Trophoblast cell (in vitro differentiated cells and primary cell): ENCODE measurements around the gene MOCS3.

Experiments
- DNase-seq, 2 donors: peaks; one replicate each; pipeline ENCODE4 v3.0.0-alpha.2; 2016
- H2AFZ ChIP-seq: 2 replicates; pipeline ENCODE4 v1.6.1; 2013; ENCODE audit warnings: low read length, moderate library complexity, mild to moderate bottlenecking; ENCODE audit not compliant: insufficient read depth, poor library complexity
- H2AK5ac ChIP-seq: 2 replicates; pipeline ENCODE4 v1.6.1; 2013; ENCODE audit warnings: mild to moderate bottlenecking, low read length
- H2BK120ac ChIP-seq: 2 replicates; pipeline ENCODE4 v1.6.1; 2013; ENCODE audit warnings: low read length, mild to moderate bottlenecking, moderate library complexity; ENCODE audit not compliant: insufficient read depth, poor library complexity
- H2BK12ac ChIP-seq: 2 replicates; pipeline ENCODE4 v1.6.1; 2013; ENCODE audit warnings: mild to moderate bottlenecking, low read length, moderate library complexity
- H2BK5ac ChIP-seq: 2 replicates; pipeline ENCODE4 v1.6.1; 2013; ENCODE audit warnings: low read length, low read depth, moderate library complexity, mild to moderate bottlenecking; ENCODE audit not compliant: poor library complexity
- H3K14ac ChIP-seq: 2 replicates; pipeline ENCODE4 v1.6.1; 2013; ENCODE audit warnings: mild to moderate bottlenecking, low read length
- H3K18ac ChIP-seq: 2 replicates; pipeline ENCODE4 v1.6.1; 2013; ENCODE audit warnings: mild to moderate bottlenecking, low read length
- H3K23ac ChIP-seq: 2 replicates; pipeline ENCODE4 v1.6.1; 2013; ENCODE audit warnings: low read length
- H3K27ac ChIP-seq: 2 replicates; pipeline ENCODE4 v1.5.1; 2013; ENCODE audit warnings: low read depth, mild to moderate bottlenecking, inconsistent platforms, low read length, moderate library complexity
- H3K27me3 ChIP-seq: 2 replicates; pipeline ENCODE4 v1.6.1; 2013; ENCODE audit warnings: inconsistent platforms, mild to moderate bottlenecking, low read length, moderate library complexity; ENCODE audit not compliant: insufficient read depth
- H3K36me3 ChIP-seq, 2 experiments: 1 replicate in 1 of 2; 2 replicates in 1 of 2; pipeline ENCODE4 v1.6.1; 2013; ENCODE audit warnings: low read length in 2 of 2, mild to moderate bottlenecking in 2 of 2, moderate library complexity in 1 of 2; ENCODE audit not compliant: insufficient read depth in 2 of 2, control insufficient read depth in 1 of 2
- H3K4ac ChIP-seq: 2 replicates; pipeline ENCODE4 v1.6.1; 2013; ENCODE audit warnings: low read depth, mild to moderate bottlenecking, low read length, moderate library complexity
- H3K4me1 ChIP-seq, 2 experiments: 1 replicate in 1 of 2; 2 replicates in 1 of 2; pipeline ENCODE4 v1.6.1; 2013; ENCODE audit warnings: low read length in 2 of 2, mild to moderate bottlenecking in 2 of 2, moderate library complexity in 1 of 2; ENCODE audit not compliant: insufficient read depth in 2 of 2, control insufficient read depth in 1 of 2
- H3K4me2 ChIP-seq: 2 replicates; pipeline ENCODE4 v1.6.1; 2013; ENCODE audit warnings: inconsistent platforms, mild to moderate bottlenecking, low read length, moderate library complexity
- H3K4me3 ChIP-seq: 2 replicates; pipeline ENCODE4 v1.5.1; 2013; ENCODE audit warnings: mild to moderate bottlenecking, low read depth, low read length, inconsistent platforms
- H3K79me1 ChIP-seq: one replicate; pipeline ENCODE4 v1.6.1; 2013; ENCODE audit warnings: low read length
- H3K79me2 ChIP-seq: 2 replicates; pipeline ENCODE4 v1.6.1; 2013; ENCODE audit warnings: low read length, mild to moderate bottlenecking; ENCODE audit not compliant: control insufficient read depth, insufficient read depth, poor library complexity
- H3K9ac ChIP-seq: 2 replicates; pipeline ENCODE4 v1.6.1; 2013; ENCODE audit warnings: mild to moderate bottlenecking, low read length
- H3K9me3 ChIP-seq: 2 replicates; pipeline ENCODE4 v1.6.1; 2013; ENCODE audit warnings: low read depth, mild to moderate bottlenecking, control low read depth, inconsistent platforms, low read length; ENCODE audit not compliant: insufficient read depth
- H4K12ac ChIP-seq: 2 replicates; pipeline ENCODE4 v1.6.1; 2013; ENCODE audit warnings: low read depth, mild to moderate bottlenecking, low read length, moderate library complexity
- H4K8ac ChIP-seq: 2 replicates; pipeline ENCODE4 v1.6.1; 2013; ENCODE audit warnings: low read depth, mild to moderate bottlenecking, low read length, moderate library complexity
- H4K91ac ChIP-seq: one replicate; pipeline ENCODE4 v1.6.1; 2013; ENCODE audit warnings: low read depth, mild to moderate bottlenecking, low read length, moderate library complexity
- WGBS: extraction: QIAGEN DNeasy Blood & Tissue Kit; methylation state at CpG from one replicate; pipeline ENCODE4 v1.1.7; 2013; ENCODE audit warnings: missing lambda C conversion rate; ENCODE audit not compliant: insufficient read length, insufficient coverage; ENCODE audit errors: extremely low coverage; 5-methylcytosine and 5-hydroxymethylcytosine counted together

Gene MOCS3

GRCh38 chr20:50930139-50930975 is 28.3 kb upstream of the MOCS3 start:
- WGBS: no CpG with 5 or more reads among the region's 79 CpGs
- Histone ChIP-seq H3K4me3 (peak overlapping the region; percentile 96), H3K23ac (no peak overlapping the region), H3K27me3 (no peaks in the 10 kb centered on the region), H2BK12ac (peak overlapping the region; percentile 46), H4K91ac (peak overlapping the region; percentile 100), H3K79me2 (peaks cover 23% of the 10 kb centered on the region), H2AK5ac (peak overlapping the region; percentile 92), H3K79me1 (peaks cover 16% of the 10 kb centered on the region), H3K27ac (peak overlapping the region; percentile 95), H3K18ac (peak overlapping the region; percentile 93), H3K4ac (peak overlapping the region; percentile 100), H4K8ac (peak overlapping the region; percentile 98), H3K36me3 (peaks cover 7 to 9% of the 10 kb centered on the region in 2 experiments), H3K14ac (peak overlapping the region; percentile 100), H2BK120ac (peak overlapping the region; percentile 65), H2AFZ (peak overlapping the region; percentile 91), H3K4me2 (peak overlapping the region; percentile 83), H4K12ac (peak overlapping the region; percentile 98), H2BK5ac (peak overlapping the region; percentile 97), H3K4me1 (peaks cover 7% of the 10 kb centered on the region in 2 experiments), H3K9me3 (no peaks in the 10 kb centered on the region), H3K9ac (peak overlapping the region; percentile 99)
- DNase-seq: peak in 1 of 2 donors; percentile 46

- Histone ChIP-seq H2AK5ac (peak overlapping the region; percentile 85), H4K91ac (peak overlapping the region; percentile 100), H2BK5ac (peak overlapping the region; percentile 95), H3K79me1 (peaks cover 16% of the 10 kb centered on the region), H3K4ac (peak overlapping the region; percentile 97), H3K14ac (peak overlapping the region; percentile 100), H3K18ac (peak overlapping the region; percentile 93), H3K23ac (no peak overlapping the region), H2BK12ac (no peak overlapping the region), H4K12ac (peak overlapping the region; percentile 93), H2BK120ac (peak overlapping the region; percentile 94), H3K4me1 (peaks cover 7% of the 10 kb centered on the region in 2 experiments), H3K4me2 (no peak overlapping the region), H3K27ac (peak overlapping the region; percentile 95), H3K79me2 (peaks cover 19% of the 10 kb centered on the region), H3K36me3 (peaks cover 3 to 6% of the 10 kb centered on the region in 2 experiments), H3K27me3 (no peaks in the 10 kb centered on the region), H3K4me3 (peak overlapping the region; percentile 96), H3K9ac (peak overlapping the region; percentile 83), H2AFZ (peak overlapping the region; percentile 53), H4K8ac (peak overlapping the region; percentile 94), H3K9me3 (no peaks in the 10 kb centered on the region)
- no peak for DNase-seq
- WGBS: no CpG with 5 or more reads among the region's 45 CpGs
Observed at GRCh38 chr20:50930976-50931305, 27.7 kb upstream of the MOCS3 start.

- Histone ChIP-seq H4K8ac (peak within 1 kb of the TSS; percentile 98), H2AFZ (peak within 1 kb of the TSS; percentile 91), H3K9ac (peak within 1 kb of the TSS; percentile 99), H3K27ac (peak within 1 kb of the TSS; percentile 95), H3K36me3 (peaks cover 3 to 6% of the 10 kb centered on the region in 2 experiments), H2BK5ac (peak within 1 kb of the TSS; percentile 97), H3K4ac (peak within 1 kb of the TSS; percentile 100), H2AK5ac (peak within 1 kb of the TSS; percentile 92), H3K79me2 (peaks cover 19% of the 10 kb centered on the region), H3K27me3 (no peaks in the 10 kb centered on the region), H3K14ac (peak within 1 kb of the TSS; percentile 100), H3K18ac (peak within 1 kb of the TSS; percentile 93), H3K4me1 (peaks cover 7% of the 10 kb centered on the region in 2 experiments), H2BK120ac (peak within 1 kb of the TSS; percentile 94), H3K23ac (no peak within 1 kb of the TSS), H3K4me2 (peak within 1 kb of the TSS; percentile 76), H3K9me3 (no peaks in the 10 kb centered on the region), H3K4me3 (peak within 1 kb of the TSS; percentile 96), H2BK12ac (peak within 1 kb of the TSS; percentile 46), H4K12ac (peak within 1 kb of the TSS; percentile 98), H4K91ac (peak within 1 kb of the TSS; percentile 100), H3K79me1 (peaks cover 16% of the 10 kb centered on the region)
- whole genome bisulfite sequencing: no CpG with 5 or more reads among the region's 58 CpGs
- DNase-seq: peak; percentile 86 to 93
Observed at GRCh38 chr20:50931306-50932015, 27.2 kb upstream of the MOCS3 start, which contains the start of gene ADNP. Gene ADNP, minus strand, starts transcription at chr20:50931437. Its CDS starts 27,441 bp downstream, at chr20:50903996.

- no peak overlapping the region for H3K4me3 ChIP-seq
- no CpG with 5 or more reads among the region's 6 CpGs for WGBS
- peak overlapping the region; percentile 95 for H3K27ac ChIP-seq
- H4K8ac ChIP-seq: peak overlapping the region; percentile 96
- peaks cover 16% of the 10 kb centered on the region for H3K79me1 ChIP-seq
- DNase-seq: no peak
- H2BK12ac ChIP-seq: no peak overlapping the region
- H3K18ac ChIP-seq: peak overlapping the region; percentile 93
- peak overlapping the region; percentile 100 for H4K91ac ChIP-seq
- H3K4ac ChIP-seq: peak overlapping the region; percentile 83
- H3K9ac ChIP-seq: no peak overlapping the region
- H3K14ac ChIP-seq: peak overlapping the region; percentile 83
- peak overlapping the region; percentile 69 for H2AFZ ChIP-seq
- H3K4me2 ChIP-seq: peak overlapping the region; percentile 76
- peak overlapping the region; percentile 50 for H2BK5ac ChIP-seq
- H3K79me2 ChIP-seq: peaks cover 19% of the 10 kb centered on the region
- H3K9me3 ChIP-seq: no peaks in the 10 kb centered on the region
- peaks cover 5 to 6% of the 10 kb centered on the region in 2 experiments for H3K36me3 ChIP-seq
- H2BK120ac ChIP-seq: peak overlapping the region; percentile 72
- H3K4me1 ChIP-seq: peaks cover 7% of the 10 kb centered on the region in 2 experiments
- H3K27me3 ChIP-seq: no peaks in the 10 kb centered on the region
- no peak overlapping the region for H3K23ac ChIP-seq
- H4K12ac ChIP-seq: peak overlapping the region; percentile 90
- H2AK5ac ChIP-seq: no peak overlapping the region
Observed at GRCh38 chr20:50932016-50932485, 26.6 kb upstream of the MOCS3 start.
